OCI-LY1 (cell line): ENCODE measurements around the gene ZNF699.
"Not testable (repeated sequence)": the region's sequence is repeated elsewhere in the genome, so short reads cannot be mapped to it uniquely, and the experiment has no call there.

Source experiments
- H2AFZ ChIP-seq: fragments of 200-600 bp; sonication (generic), shearing (Covaris generic); 2 replicates; pipeline ENCODE4 v1.6.0; 2014; ENCODE audit warnings: antibody characterized with exemption, mild to moderate bottlenecking, low read length
- H3F3A ChIP-seq: fragments of 200-600 bp; sonication (generic), shearing (Covaris generic); 2 replicates; pipeline ENCODE4 v1.6.0; 2014; ENCODE audit warnings: mild to moderate bottlenecking, antibody characterized with exemption, low read length, moderate library complexity; ENCODE audit not compliant: insufficient read depth
- H3K27ac ChIP-seq: fragments of 200-600 bp; sonication (generic); 2 replicates; pipeline ENCODE4 v1.5.1; 2014; ENCODE audit warnings: low read length, mixed run types, mild to moderate bottlenecking, low read depth; ENCODE audit not compliant: poor library complexity, severe bottlenecking
- H3K27me3 ChIP-seq: fragments of 200-600 bp; sonication (generic); 2 replicates; pipeline ENCODE4 v1.6.0; 2014; ENCODE audit warnings: antibody characterized with exemption, mild to moderate bottlenecking, low read length, moderate library complexity; ENCODE audit not compliant: insufficient read depth
- H3K36me3 ChIP-seq: fragments of 200-600 bp; sonication (generic); 2 replicates; pipeline ENCODE4 v1.6.1; 2014; ENCODE audit warnings: mild to moderate bottlenecking, antibody characterized with exemption, low read length, moderate library complexity, mixed read lengths; ENCODE audit not compliant: insufficient read depth
- H3K4me1 ChIP-seq: fragments of 200-600 bp; sonication (generic); 2 replicates; pipeline ENCODE4 v1.5.1; 2014; ENCODE audit warnings: mild to moderate bottlenecking, low read length, moderate library complexity; ENCODE audit not compliant: insufficient read depth, severe bottlenecking
- H3K4me2 ChIP-seq: fragments of 200-600 bp; sonication (generic), shearing (Covaris generic); 2 replicates; pipeline ENCODE4 v1.6.1; 2014; ENCODE audit warnings: low read length
- H3K4me3 ChIP-seq: fragments of 200-600 bp; sonication (generic); 2 replicates; pipeline ENCODE4 v1.5.1; 2014; ENCODE audit warnings: low read length, low read depth, mild to moderate bottlenecking, mixed read lengths; ENCODE audit not compliant: poor library complexity, severe bottlenecking
- H3K79me2 ChIP-seq: fragments of 200-600 bp; shearing (Covaris generic); 2 replicates; pipeline ENCODE4 v1.6.1; 2016; ENCODE audit warnings: mixed run types, low read length, mixed read lengths; ENCODE audit not compliant: insufficient read depth
- H3K9ac ChIP-seq: fragments of 200-600 bp; sonication (generic), shearing (Covaris generic); 2 replicates; pipeline ENCODE4 v1.6.1; 2014; ENCODE audit warnings: mild to moderate bottlenecking, low read length, mixed read lengths
- H3K9me2 ChIP-seq: fragments of 200-600 bp; sonication (generic), shearing (Covaris generic); 2 replicates; pipeline ENCODE4 v1.6.1; 2014; ENCODE audit warnings: low read depth, mild to moderate bottlenecking, low read length, mixed read lengths
- H3K9me3 ChIP-seq: fragments of 200-600 bp; shearing (Covaris generic); 2 replicates; pipeline ENCODE4 v1.6.1; 2014; ENCODE audit warnings: low read length, mixed read lengths
- H4K20me1 ChIP-seq: fragments of 200-600 bp; sonication (generic), shearing (Covaris generic); 2 replicates; pipeline ENCODE4 v1.6.0; 2016; ENCODE audit warnings: mild to moderate bottlenecking, low read length; ENCODE audit not compliant: insufficient read depth
- EZH2 ChIP-seq: fragments of 200-600 bp; sonication (generic), shearing (Covaris generic); IDR thresholded peaks from 2 replicates; pipeline ENCODE4 v1.8.0; 2017; ENCODE audit warnings: borderline replicate concordance, mixed run types, mild to moderate bottlenecking, antibody characterized with exemption, low read length, moderate library complexity, mixed read lengths
- TF ChIP-seq, protein P1 (sequence below): fragments of 200-600 bp; sonication (generic), shearing (Covaris generic); IDR thresholded peaks from 2 replicates; pipeline ENCODE4 v1.5.1; 2017; ENCODE audit warnings: mild to moderate bottlenecking, antibody characterized with exemption, low read length, moderate library complexity, mixed read lengths

The ZNF699 gene

DNA sequence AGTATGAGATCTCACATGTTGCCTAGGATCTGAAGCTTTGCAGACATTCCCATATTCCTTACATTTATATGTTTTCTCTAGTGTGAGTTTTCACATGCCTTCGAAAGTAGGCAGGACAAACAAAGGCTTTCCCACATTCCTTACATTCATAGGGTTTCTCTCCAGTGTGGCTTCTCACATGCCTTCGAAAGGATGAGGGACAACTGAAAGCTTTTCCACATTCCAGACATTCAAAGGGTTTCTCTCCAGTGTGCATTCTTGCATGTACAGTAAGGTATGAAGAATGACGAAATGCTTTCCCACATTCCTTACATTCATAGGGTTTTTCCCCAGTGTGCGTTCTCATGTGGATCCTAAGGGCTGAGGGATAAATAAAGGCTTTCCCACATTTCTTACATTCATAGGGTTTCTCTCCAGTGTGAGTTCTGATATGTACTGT lies 14.2 kb downstream of the ZNF699 start:
- Histone ChIP-seq H3K9me2 (no peaks in the 10 kb centered on the region), H3K4me2 (no peak overlapping the region), H3K9me3 (peaks cover 44% of the 10 kb centered on the region), H2AFZ (no peak overlapping the region), H3K27ac (no peak overlapping the region), H3K36me3 (peaks cover 69% of the 10 kb centered on the region), H3K9ac (no peak overlapping the region), H3K27me3 (no peaks in the 10 kb centered on the region), H3K4me1 (no peaks in the 10 kb centered on the region), H3K79me2 (no peaks in the 10 kb centered on the region), H3K4me3 (no peak overlapping the region), H4K20me1 (no peaks in the 10 kb centered on the region), H3F3A (no peaks in the 10 kb centered on the region)
- TF ChIP-seq EZH2 = no peak
- TF ChIP-seq, protein P1, sequence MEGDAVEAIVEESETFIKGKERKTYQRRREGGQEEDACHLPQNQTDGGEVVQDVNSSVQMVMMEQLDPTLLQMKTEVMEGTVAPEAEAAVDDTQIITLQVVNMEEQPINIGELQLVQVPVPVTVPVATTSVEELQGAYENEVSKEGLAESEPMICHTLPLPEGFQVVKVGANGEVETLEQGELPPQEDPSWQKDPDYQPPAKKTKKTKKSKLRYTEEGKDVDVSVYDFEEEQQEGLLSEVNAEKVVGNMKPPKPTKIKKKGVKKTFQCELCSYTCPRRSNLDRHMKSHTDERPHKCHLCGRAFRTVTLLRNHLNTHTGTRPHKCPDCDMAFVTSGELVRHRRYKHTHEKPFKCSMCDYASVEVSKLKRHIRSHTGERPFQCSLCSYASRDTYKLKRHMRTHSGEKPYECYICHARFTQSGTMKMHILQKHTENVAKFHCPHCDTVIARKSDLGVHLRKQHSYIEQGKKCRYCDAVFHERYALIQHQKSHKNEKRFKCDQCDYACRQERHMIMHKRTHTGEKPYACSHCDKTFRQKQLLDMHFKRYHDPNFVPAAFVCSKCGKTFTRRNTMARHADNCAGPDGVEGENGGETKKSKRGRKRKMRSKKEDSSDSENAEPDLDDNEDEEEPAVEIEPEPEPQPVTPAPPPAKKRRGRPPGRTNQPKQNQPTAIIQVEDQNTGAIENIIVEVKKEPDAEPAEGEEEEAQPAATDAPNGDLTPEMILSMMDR = no peak

DNA sequence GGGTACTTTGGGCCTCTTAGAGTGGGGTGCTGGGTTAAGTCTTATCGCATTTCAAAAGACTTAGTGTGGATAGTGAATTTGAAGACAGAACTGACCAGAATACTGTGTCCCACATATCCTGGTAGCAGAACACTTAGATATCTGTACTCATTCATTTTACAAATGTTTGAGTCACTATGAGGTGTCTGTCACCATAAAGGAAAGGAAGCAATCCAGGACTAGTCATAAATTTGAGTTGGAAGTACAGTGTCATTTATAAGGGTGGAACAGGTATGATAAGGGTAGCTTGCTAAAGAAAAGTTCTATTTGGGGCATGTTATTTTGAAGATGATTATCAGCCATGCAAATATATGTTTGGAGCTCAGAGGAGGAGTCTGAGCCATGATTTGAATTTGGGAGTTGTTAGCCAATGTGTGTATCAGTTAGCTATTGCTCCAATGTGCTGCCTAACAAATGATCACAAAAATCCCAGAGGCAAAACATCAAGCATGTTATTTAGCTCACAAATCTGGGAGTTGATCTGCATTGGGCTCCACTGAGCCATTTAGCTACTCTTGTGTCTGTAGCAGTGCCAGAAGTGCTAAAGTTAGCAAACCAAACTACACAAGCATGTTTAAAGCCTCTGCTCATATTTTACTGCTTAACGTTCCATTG lies 20.3 kb downstream of the ZNF699 start:
- H3K9me3 ChIP-seq = peaks cover 24% of the 10 kb centered on the region
- no peak overlapping the region for H3K27ac ChIP-seq
- no peak overlapping the region for H3K9ac ChIP-seq
- no peaks in the 10 kb centered on the region for H3K27me3 ChIP-seq
- TF ChIP-seq, protein P1 = no peak
- no peak for TF ChIP-seq EZH2
- H3K4me3 ChIP-seq = no peak overlapping the region
- no peaks in the 10 kb centered on the region for H3K9me2 ChIP-seq
- no peaks in the 10 kb centered on the region for H3K79me2 ChIP-seq
- H3K4me1 ChIP-seq = no peaks in the 10 kb centered on the region
- H3F3A ChIP-seq = no peaks in the 10 kb centered on the region
- H2AFZ ChIP-seq = no peak overlapping the region
- H3K4me2 ChIP-seq = no peak overlapping the region
- H4K20me1 ChIP-seq = no peaks in the 10 kb centered on the region
- H3K36me3 ChIP-seq = peaks cover 22% of the 10 kb centered on the region

DNA sequence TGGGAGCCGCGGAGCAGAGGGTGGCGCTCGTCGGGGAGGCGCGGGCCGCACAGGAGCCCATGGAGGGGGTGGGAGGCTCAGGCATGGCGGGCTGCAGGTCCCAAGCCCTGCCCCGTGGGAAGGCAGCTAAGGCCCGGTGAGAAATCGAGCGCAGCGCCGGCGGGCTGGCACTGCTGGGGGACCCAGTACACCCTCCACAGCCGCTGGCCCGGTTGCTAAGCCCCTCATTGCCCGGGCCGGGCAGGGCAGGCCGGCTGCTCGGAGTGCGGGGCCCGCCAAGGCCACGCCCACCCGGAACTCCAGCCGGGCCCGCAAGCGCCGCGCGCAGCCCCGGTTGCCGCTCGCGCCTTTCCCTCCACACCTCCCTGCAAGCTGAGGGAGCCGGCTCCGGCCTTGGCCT lies 26.2 kb downstream of the ZNF699 start:
- H4K20me1 ChIP-seq, H3K79me2 ChIP-seq, H3K9me3 ChIP-seq, H3K36me3 ChIP-seq, H3K27ac ChIP-seq, H3K9ac ChIP-seq, H3K27me3 ChIP-seq, H3K4me1 ChIP-seq, H3K4me3 ChIP-seq, H3F3A ChIP-seq, H3K9me2 ChIP-seq, H2AFZ ChIP-seq, H3K4me2 ChIP-seq: not testable (repeated sequence)

DNA sequence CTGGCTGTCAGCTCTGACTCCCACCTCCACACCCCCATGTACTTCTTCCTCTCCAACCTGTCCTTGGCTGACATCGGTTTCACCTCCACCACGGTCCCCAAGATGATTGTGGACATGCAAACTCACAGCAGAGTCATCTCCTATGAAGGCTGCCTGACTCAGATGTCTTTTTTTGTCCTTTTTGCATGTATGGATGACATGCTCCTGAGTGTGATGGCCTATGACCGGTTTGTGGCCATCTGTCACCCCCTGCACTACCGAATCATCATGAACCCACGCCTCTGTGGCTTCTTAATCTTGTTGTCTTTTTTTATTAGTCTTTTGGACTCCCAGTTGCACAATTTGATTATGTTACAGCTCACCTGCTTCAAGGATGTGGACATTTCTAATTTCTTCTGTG lies 58.4 kb downstream of the ZNF699 start:
- Histone ChIP-seq H3K27me3 (no peaks in the 10 kb centered on the region), H3K4me2 (no peak overlapping the region), H3K9ac (no peak overlapping the region), H3K27ac (no peak overlapping the region), H3K4me3 (no peak overlapping the region), H3K9me2 (no peaks in the 10 kb centered on the region), H3K36me3 (no peaks in the 10 kb centered on the region), H2AFZ (no peak overlapping the region), H4K20me1 (no peaks in the 10 kb centered on the region), H3K79me2 (no peaks in the 10 kb centered on the region), H3K4me1 (no peaks in the 10 kb centered on the region), H3F3A (no peaks in the 10 kb centered on the region), H3K9me3 (no peaks in the 10 kb centered on the region)
- TF ChIP-seq EZH2 = no peak
- TF ChIP-seq, protein P1 = no peak
